Mesendoderm (in vitro differentiated cells): ENCODE measurements around the gene CHMP6.

ENCODE experiments used
- DNase-seq: peaks from one replicate; pipeline ENCODE4 v3.0.0; 2013
- H2AK5ac ChIP-seq: 2 replicates; pipeline ENCODE4 v1.6.1; 2013; ENCODE audit warnings: low read length, inconsistent platforms
- H2BK120ac ChIP-seq: 2 replicates; pipeline ENCODE4 v1.6.1; 2013; ENCODE audit warnings: low read depth, mild to moderate bottlenecking, low read length, moderate library complexity, mixed read lengths
- H2BK15ac ChIP-seq: replicated peaks from 2 replicates; pipeline ENCODE4 v1.6.1; 2013; ENCODE audit warnings: low read depth, mild to moderate bottlenecking, moderate library complexity
- H2BK5ac ChIP-seq: 2 replicates; pipeline ENCODE4 v1.6.1; 2013; ENCODE audit warnings: low read length, inconsistent platforms
- H3K18ac ChIP-seq: 2 replicates; pipeline ENCODE4 v1.6.1; 2013; ENCODE audit warnings: mild to moderate bottlenecking, low read length, mixed read lengths
- H3K23ac ChIP-seq: one replicate; pipeline ENCODE4 v1.6.1; 2013; ENCODE audit warnings: low read length
- H3K27ac ChIP-seq: 2 replicates; pipeline ENCODE4 v1.5.1; 2013; ENCODE audit warnings: low read depth, mild to moderate bottlenecking, inconsistent platforms, low read length, moderate library complexity
- H3K27me3 ChIP-seq: 2 replicates; pipeline ENCODE4 v1.6.1; 2013; ENCODE audit warnings: low read length, control low read depth, mild to moderate bottlenecking, inconsistent platforms; ENCODE audit not compliant: insufficient read depth, poor library complexity
- H3K36me3 ChIP-seq: 2 replicates; pipeline ENCODE4 v1.6.1; 2013; ENCODE audit warnings: low read length, inconsistent platforms; ENCODE audit not compliant: control insufficient read depth, insufficient read depth
- H3K4ac ChIP-seq: one replicate; pipeline ENCODE4 v1.6.1; 2013; ENCODE audit warnings: low read depth, mild to moderate bottlenecking, low read length, moderate library complexity
- H3K4me1 ChIP-seq: 2 replicates; pipeline ENCODE4 v1.6.1; 2013; ENCODE audit warnings: low read depth, low read length, inconsistent platforms; ENCODE audit not compliant: control insufficient read depth
- H3K4me2 ChIP-seq: 2 replicates; pipeline ENCODE4 v1.6.1; 2013; ENCODE audit warnings: low read length
- H3K4me3 ChIP-seq: 2 replicates; pipeline ENCODE4 v1.5.1; 2013; ENCODE audit warnings: mild to moderate bottlenecking, low read length
- H3K56ac ChIP-seq: one replicate; pipeline ENCODE4 v1.6.1; 2013; ENCODE audit warnings: low read length
- H3K79me1 ChIP-seq: 2 replicates; pipeline ENCODE4 v1.6.1; 2013; ENCODE audit warnings: low read length, inconsistent platforms
- H3K79me2 ChIP-seq: 2 replicates; pipeline ENCODE4 v1.6.1; 2013; ENCODE audit warnings: mild to moderate bottlenecking, low read length; ENCODE audit not compliant: control insufficient read depth, insufficient read depth
- H3K9ac ChIP-seq: 2 replicates; pipeline ENCODE4 v1.6.1; 2013; ENCODE audit warnings: low read length, inconsistent platforms
- H4K5ac ChIP-seq: one replicate; pipeline ENCODE4 v1.6.1; 2013; ENCODE audit warnings: low read length
- H4K8ac ChIP-seq: one replicate; pipeline ENCODE4 v1.6.1; 2013; ENCODE audit warnings: low read depth, mild to moderate bottlenecking, control low read depth, low read length, moderate library complexity
- WGBS: extraction: QIAGEN DNeasy Blood & Tissue Kit; methylation state at CpG from one replicate; pipeline ENCODE4 v1.1.7; 2013; ENCODE audit warnings: low lambda C conversion rate, missing lambda C conversion rate; ENCODE audit not compliant: insufficient coverage; ENCODE audit errors: extremely low coverage; 5-methylcytosine and 5-hydroxymethylcytosine counted together

CHMP6 gene

GRCh38 chr17:80987941-80988461 lies 3.6 kb upstream of the CHMP6 start:
- no peak overlapping the region for H2AK5ac ChIP-seq

DNA sequence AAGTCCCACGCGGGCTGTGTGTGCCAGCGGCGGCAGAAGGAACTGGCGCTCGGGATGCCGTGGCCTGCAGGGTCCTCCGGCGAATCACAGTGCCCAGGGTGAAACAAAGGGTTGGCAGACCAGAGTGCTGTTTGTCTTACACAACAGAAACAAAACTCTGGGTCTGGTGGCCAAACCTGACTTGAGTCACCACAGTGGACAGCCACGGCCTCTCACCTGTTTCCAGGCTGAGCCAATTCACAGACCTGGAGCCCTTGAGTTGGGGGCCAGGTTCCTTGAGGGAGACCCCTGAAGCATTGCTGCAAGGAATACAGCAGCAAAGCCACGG lies 2.1 kb upstream of the CHMP6 start:
- H4K5ac ChIP-seq, result no peak overlapping the region
- DNase-seq, result no peak

More at GRCh38 chr17:80987941-80988461, 3.6 kb upstream of the CHMP6 start:
- no peak overlapping the region for H3K4ac ChIP-seq
- H2BK5ac ChIP-seq, result no peak overlapping the region
- no peak overlapping the region for H3K18ac ChIP-seq
- H3K56ac ChIP-seq, result peak overlapping the region; percentile 30
- no peak overlapping the region for H3K4me2 ChIP-seq
- no peaks in the 10 kb centered on the region for H3K4me1 ChIP-seq
- no peak overlapping the region for H2BK120ac ChIP-seq
- no peak overlapping the region for H3K23ac ChIP-seq
- H3K9ac ChIP-seq, result no peak overlapping the region
- no peak overlapping the region for H4K5ac ChIP-seq
- no peaks in the 10 kb centered on the region for H3K79me2 ChIP-seq
- no peaks in the 10 kb centered on the region for H3K27me3 ChIP-seq
- H3K79me1 ChIP-seq, result no peaks in the 10 kb centered on the region
- H4K8ac ChIP-seq, result no peak overlapping the region
- no peak overlapping the region for H3K27ac ChIP-seq
- WGBS, result no CpG with 5 or more reads among the region's 16 CpGs
- no peak for DNase-seq
- H2BK15ac ChIP-seq, result no peak overlapping the region
- no peaks in the 10 kb centered on the region for H3K36me3 ChIP-seq
- no peak overlapping the region for H3K4me3 ChIP-seq

DNA sequence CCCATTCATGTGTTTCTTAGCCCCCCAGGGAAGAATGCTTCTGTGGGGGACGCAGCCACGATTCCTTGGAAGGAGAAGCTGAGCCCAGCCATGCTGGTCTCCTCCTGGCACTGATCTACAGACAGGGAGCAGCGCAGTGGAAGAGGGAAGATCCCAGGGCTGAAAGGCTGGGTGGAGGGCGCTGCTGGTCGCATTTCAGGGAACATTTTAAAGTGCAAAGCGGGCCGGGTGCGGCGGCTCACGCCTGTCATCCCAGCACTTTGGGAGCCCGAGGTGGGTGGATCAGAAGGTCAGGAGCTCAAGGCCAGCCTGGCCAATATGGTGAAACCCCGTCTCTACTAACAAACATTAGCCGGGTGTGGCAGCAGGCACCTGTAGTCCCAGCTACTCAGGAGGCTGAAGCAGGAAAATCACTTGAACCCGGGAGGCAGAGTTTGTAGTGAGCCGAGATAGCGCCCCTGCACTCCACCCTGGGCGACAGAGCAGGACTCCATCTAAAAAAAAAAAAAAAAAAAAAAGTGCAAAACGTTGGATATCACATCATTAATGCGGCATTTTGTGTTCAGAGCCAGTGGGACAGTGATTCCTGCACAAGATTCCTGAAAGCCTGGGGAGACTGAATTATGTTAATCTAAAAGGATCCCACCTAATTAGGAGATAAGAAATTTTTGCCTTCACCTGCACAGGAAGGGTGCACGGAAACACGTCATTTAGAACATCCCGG lies 558 bp upstream of the CHMP6 start:
- no peaks in the 10 kb centered on the region for H3K4me1 ChIP-seq

More for the DNA sequence above, 2.1 kb upstream of the CHMP6 start:
- no CpG with 5 or more reads among the region's 11 CpGs for WGBS
- no peak overlapping the region for H2AK5ac ChIP-seq
- no peak overlapping the region for H3K56ac ChIP-seq
- no peak overlapping the region for H3K4me2 ChIP-seq
- H3K4ac ChIP-seq, result no peak overlapping the region
- no peak overlapping the region for H2BK120ac ChIP-seq
- no peak overlapping the region for H4K8ac ChIP-seq
- no peaks in the 10 kb centered on the region for H3K79me2 ChIP-seq
- no peaks in the 10 kb centered on the region for H3K4me1 ChIP-seq
- H2BK5ac ChIP-seq, result no peak overlapping the region
- H3K18ac ChIP-seq, result no peak overlapping the region
- H3K23ac ChIP-seq, result no peak overlapping the region
- no peaks in the 10 kb centered on the region for H3K27me3 ChIP-seq
- H3K27ac ChIP-seq, result no peak overlapping the region
- no peak overlapping the region for H2BK15ac ChIP-seq
- H3K4me3 ChIP-seq, result no peak overlapping the region
- H3K79me1 ChIP-seq, result no peaks in the 10 kb centered on the region
- no peaks in the 10 kb centered on the region for H3K36me3 ChIP-seq
- H3K9ac ChIP-seq, result no peak overlapping the region

DNA sequence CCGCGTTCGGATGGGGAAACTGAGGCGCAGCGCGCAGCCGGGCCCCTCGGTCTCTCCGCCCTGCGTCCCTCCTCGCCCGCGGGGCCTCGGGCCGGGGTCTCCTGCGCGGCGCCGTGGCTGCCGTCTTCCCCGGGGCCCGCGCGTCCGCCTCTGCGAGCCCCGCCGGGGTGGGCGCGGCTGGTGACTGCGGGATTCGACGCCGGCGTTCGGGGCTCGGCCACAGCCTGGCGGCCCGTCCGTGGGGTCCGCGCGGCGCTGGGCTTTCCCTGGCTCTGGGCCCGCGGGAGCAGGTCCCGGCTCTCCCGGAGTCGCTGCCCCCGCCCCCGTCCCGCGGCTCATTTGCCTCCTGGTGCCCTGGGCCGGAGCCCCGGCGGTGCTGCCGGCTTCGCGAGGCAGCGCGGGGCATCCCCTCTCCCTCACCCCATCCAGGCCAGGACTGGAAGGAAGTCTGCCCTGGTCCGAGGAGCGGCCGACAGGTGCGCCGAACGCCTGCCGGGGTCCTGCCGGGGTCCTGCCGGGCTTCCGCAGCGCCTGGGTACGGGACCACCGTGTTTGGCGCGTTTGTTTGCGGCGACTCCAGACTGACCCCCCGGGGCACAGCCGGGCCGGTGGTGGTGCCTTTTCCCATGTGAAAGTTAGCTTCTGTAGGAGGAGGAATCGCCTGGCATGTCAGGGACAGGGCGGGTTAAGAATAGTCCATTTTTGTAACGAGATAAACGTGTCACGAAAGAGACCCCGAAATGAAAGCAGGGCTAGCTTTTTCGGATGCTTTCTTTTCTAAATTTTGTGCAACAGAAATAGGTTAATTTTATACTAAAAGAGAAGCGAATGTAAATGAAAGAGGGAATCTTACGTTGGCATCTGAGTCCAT lies 671 bp downstream of the CHMP6 start:
- no peak for DNase-seq
- H3K79me2 ChIP-seq, result no peaks in the 10 kb centered on the region
- H4K8ac ChIP-seq, result no peak overlapping the region
- H2BK15ac ChIP-seq, result no peak overlapping the region
- H3K56ac ChIP-seq, result peak overlapping the region; percentile 85
- H3K4me1 ChIP-seq, result no peaks in the 10 kb centered on the region
- H3K27me3 ChIP-seq, result no peaks in the 10 kb centered on the region
- no peak overlapping the region for H2BK120ac ChIP-seq
- peak overlapping the region; percentile 75 for H3K4ac ChIP-seq
- WGBS, result no CpG with 5 or more reads among the region's 90 CpGs
- H3K79me1 ChIP-seq, result no peaks in the 10 kb centered on the region
- no peaks in the 10 kb centered on the region for H3K36me3 ChIP-seq
- H3K18ac ChIP-seq, result peak overlapping the region; percentile 54
- no peak overlapping the region for H2AK5ac ChIP-seq
- no peak overlapping the region for H3K27ac ChIP-seq
- no peak overlapping the region for H3K23ac ChIP-seq
- no peak overlapping the region for H4K5ac ChIP-seq
- no peak overlapping the region for H2BK5ac ChIP-seq
- peak overlapping the region; percentile 61 for H3K4me2 ChIP-seq
- H3K9ac ChIP-seq, result peak overlapping the region; percentile 79
- peak overlapping the region; percentile 66 for H3K4me3 ChIP-seq

More for the DNA sequence above, 558 bp upstream of the CHMP6 start:
- Histone ChIP-seq H3K9ac (peak overlapping the region; percentile 56), H3K4me3 (peak overlapping the region; percentile 45), H3K18ac (peak overlapping the region; percentile 28), H3K36me3 (no peaks in the 10 kb centered on the region), H2AK5ac (no peak overlapping the region), H3K79me2 (no peaks in the 10 kb centered on the region), H4K5ac (no peak overlapping the region), H2BK5ac (no peak overlapping the region), H3K79me1 (no peaks in the 10 kb centered on the region), H3K23ac (no peak overlapping the region), H3K4me2 (peak overlapping the region; percentile 61), H4K8ac (no peak overlapping the region), H3K27ac (no peak overlapping the region), H2BK120ac (no peak overlapping the region), H3K27me3 (no peaks in the 10 kb centered on the region), H2BK15ac (no peak overlapping the region), H3K4ac (no peak overlapping the region), H3K56ac (peak overlapping the region; percentile 70)
- no peak for DNase-seq
- WGBS, result no CpG with 5 or more reads among the region's 22 CpGs

- H4K8ac ChIP-seq, result no peak overlapping the region
- no peak overlapping the region for H2BK5ac ChIP-seq
- H3K23ac ChIP-seq, result no peak overlapping the region
- H3K4me3 ChIP-seq, result no peak overlapping the region
- DNase-seq, result no peak
- no peak overlapping the region for H3K27ac ChIP-seq
- no peak overlapping the region for H3K56ac ChIP-seq
- no peaks in the 10 kb centered on the region for H3K36me3 ChIP-seq
- H3K18ac ChIP-seq, result no peak overlapping the region
- no peak overlapping the region for H2BK120ac ChIP-seq
- H3K9ac ChIP-seq, result no peak overlapping the region
- no peak overlapping the region for H4K5ac ChIP-seq
- no peak overlapping the region for H3K4me2 ChIP-seq
- H2BK15ac ChIP-seq, result no peak overlapping the region
- H3K79me1 ChIP-seq, result no peaks in the 10 kb centered on the region
- no peaks in the 10 kb centered on the region for H3K4me1 ChIP-seq
- no peaks in the 10 kb centered on the region for H3K79me2 ChIP-seq
- H3K27me3 ChIP-seq, result no peaks in the 10 kb centered on the region
- no peak overlapping the region for H3K4ac ChIP-seq
- WGBS, result no CpG with 5 or more reads among the region's 18 CpGs
- H2AK5ac ChIP-seq, result no peak overlapping the region
These were observed 1.4 kb downstream of the CHMP6 start for GRCh38 chr17:80992948-80993624.
